ENCODE measurements around the gene NFE2L2.
"Not testable (repeated sequence)": the region's sequence is repeated elsewhere in the genome, so short reads cannot be mapped to it uniquely, and the experiment has no call there.

Gene NFE2L2

GRCh38 chr2:177232098-177232704, 32.3 kb downstream of the NFE2L2 start:
- DNase-seq, result no peak

GRCh38 chr2:177231270-177231669, 33.3 kb downstream of the NFE2L2 start:
- DNase-seq, result no peak

GRCh38 chr2:177229442-177230242, 34.9 kb downstream of the NFE2L2 start:
- no peak for DNase-seq

GRCh38 chr2:177225965-177226360, 38.6 kb downstream of the NFE2L2 start:
- no peak for DNase-seq

- DNase-seq, result not testable (repeated sequence)
These were observed 41.1 kb downstream of the NFE2L2 start for GRCh38 chr2:177223436-177223835.

GRCh38 chr2:177221970-177222369, 42.6 kb downstream of the NFE2L2 start:
- no peak for DNase-seq

- DNase-seq, result no peak
These were observed 43.0 kb downstream of the NFE2L2 start for GRCh38 chr2:177221534-177221933.

GRCh38 chr2:177219787-177220186, 44.7 kb downstream of the NFE2L2 start:
- not testable (repeated sequence) for DNase-seq

- DNase-seq, result no peak
These were observed 47.2 kb downstream of the NFE2L2 start for GRCh38 chr2:177217247-177217843.

- peak; percentile 89 for DNase-seq
These were observed 51.4 kb downstream of the NFE2L2 start for GRCh38 chr2:177212891-177213856.

GRCh38 chr2:177212106-177212890, 52.2 kb downstream of the NFE2L2 start, which contains the start of gene HNRNPA3:
Gene HNRNPA3 (plus strand): TSS chr2:177212794. CDS start chr2:177212800, 6 bp downstream.
- peak; percentile 97 for DNase-seq

- DNase-seq, result no peak
These were observed 52.9 kb downstream of the NFE2L2 start for GRCh38 chr2:177211576-177212105.

- peak; percentile 11 for DNase-seq
These were observed 53.4 kb downstream of the NFE2L2 start for GRCh38 chr2:177211169-177211568.

- no peak for DNase-seq
These were observed 57.4 kb downstream of the NFE2L2 start for GRCh38 chr2:177207101-177207500.

GRCh38 chr2:177204417-177204816, 60.1 kb downstream of the NFE2L2 start:
- DNase-seq, result no peak

GRCh38 chr2:177201919-177202346, 62.6 kb downstream of the NFE2L2 start:
- peak; percentile 88 for DNase-seq

GRCh38 chr2:177200419-177200818, 64.1 kb downstream of the NFE2L2 start:
- DNase-seq, result not testable (repeated sequence)

GRCh38 chr2:177195194-177195593, 69.3 kb downstream of the NFE2L2 start:
- peak; percentile 44 for DNase-seq

GRCh38 chr2:177193240-177193639, 71.3 kb downstream of the NFE2L2 start:
- DNase-seq, result peak; percentile 51

- no peak for DNase-seq
These were observed 71.7 kb downstream of the NFE2L2 start for GRCh38 chr2:177192788-177193187.

- DNase-seq, result no peak
These were observed 73.6 kb downstream of the NFE2L2 start for GRCh38 chr2:177190941-177191340.
